HG03064 (cell line): Measurements from ENCODE around the gene ACOT4.
"Not testable (repeated sequence)": the region's sequence is repeated elsewhere in the genome, so short reads cannot be mapped to it uniquely, and the experiment has no call there.

Experiments used
- ATAC-seq: cut with Tn5 transposase; IDR thresholded peaks from one replicate; pipeline ENCODE4 v1.9.1; 2021; ENCODE audit warnings: low read depth; ENCODE audit not compliant: unreplicated experiment

Gene ACOT4

GRCh38 chr14:73591690-73592449, at the start of gene ACOT4:
ACOT4 (plus strand) TSS chr14:73591873; CDS start chr14:73591960, 87 bp downstream.
- no peak for ATAC-seq

GRCh38 chr14:73542961-73543360, 48.7 kb upstream of the ACOT4 start:
- ATAC-seq: not testable (repeated sequence)

- not testable (repeated sequence) for ATAC-seq
These were observed 46.3 kb upstream of the ACOT4 start for GRCh38 chr14:73545353-73545752.

- not testable (repeated sequence) for ATAC-seq
These were observed 42.6 kb upstream of the ACOT4 start for GRCh38 chr14:73549097-73549496.

- ATAC-seq: not testable (repeated sequence)
These were observed 41.7 kb upstream of the ACOT4 start for GRCh38 chr14:73549889-73550524.

- ATAC-seq: no peak
These were observed 37.8 kb upstream of the ACOT4 start for GRCh38 chr14:73553845-73554244.

- ATAC-seq: not testable (repeated sequence)
These were observed 34.5 kb upstream of the ACOT4 start for GRCh38 chr14:73557201-73557600.

- ATAC-seq: not testable (repeated sequence)
These were observed 33.4 kb upstream of the ACOT4 start for GRCh38 chr14:73558238-73558637.

- ATAC-seq: not testable (repeated sequence)
These were observed 29.4 kb upstream of the ACOT4 start for GRCh38 chr14:73562256-73562655.

- not testable (repeated sequence) for ATAC-seq
These were observed 29.0 kb upstream of the ACOT4 start for GRCh38 chr14:73562696-73563095.

- not testable (repeated sequence) for ATAC-seq
These were observed 25.2 kb upstream of the ACOT4 start for GRCh38 chr14:73566431-73566830.

- ATAC-seq: not testable (repeated sequence)
These were observed 24.7 kb upstream of the ACOT4 start for GRCh38 chr14:73566935-73567334.

- ATAC-seq: no peak
These were observed 24.3 kb upstream of the ACOT4 start for GRCh38 chr14:73567358-73567757.

GRCh38 chr14:73567951-73568885, 23.5 kb upstream of the ACOT4 start:
- no peak for ATAC-seq

- not testable (repeated sequence) for ATAC-seq
These were observed 22.8 kb upstream of the ACOT4 start for GRCh38 chr14:73568886-73569184.

GRCh38 chr14:73569185-73569958, 22.3 kb upstream of the ACOT4 start, which contains the start of gene ACOT2:
ACOT2 (plus strand) TSS chr14:73569213; CDS start chr14:73569241, 28 bp downstream.
- not testable (repeated sequence) for ATAC-seq

- ATAC-seq: not testable (repeated sequence)
These were observed 20.8 kb upstream of the ACOT4 start for GRCh38 chr14:73570913-73571312.

- not testable (repeated sequence) for ATAC-seq
These were observed 18.6 kb upstream of the ACOT4 start for GRCh38 chr14:73573034-73573433.

- ATAC-seq: not testable (repeated sequence)
These were observed 17.9 kb upstream of the ACOT4 start for GRCh38 chr14:73573740-73574139.

- ATAC-seq: not testable (repeated sequence)
These were observed 17.4 kb upstream of the ACOT4 start for GRCh38 chr14:73574251-73574650.
